22Rv1 (cell line): ENCODE measurements around the gene CTBP1.

Experiments
- H3K27ac ChIP-seq: fragments of 450-650 bp; 2 replicates; pipeline ENCODE4 v1.5.1; 2017
- CTCF ChIP-seq: fragments of 450-650 bp; IDR thresholded peaks from 2 replicates; pipeline ENCODE4 v1.5.1; 2017; ENCODE audit warnings: mild to moderate bottlenecking
- ZFX ChIP-seq: fragments of 450-650 bp; IDR thresholded peaks from 2 replicates; pipeline ENCODE4 v1.6.1; 2017; ENCODE audit warnings: antibody characterized with exemption, borderline replicate concordance

The CTBP1 gene

GRCh38 chr4:1213336-1213995 lies 35.5 kb downstream of the CTBP1 start:
- no peak overlapping the region for H3K27ac ChIP-seq
- TF ChIP-seq CTCF (no peak), ZFX (no peak)

- TF ChIP-seq CTCF (no peak), ZFX (no peak)
- H3K27ac ChIP-seq = no peak overlapping the region
Observed at GRCh38 chr4:1212546-1213335, 36.2 kb downstream of the CTBP1 start.

- TF ChIP-seq CTCF = no peak
- no peak overlapping the region for H3K27ac ChIP-seq
Observed at GRCh38 chr4:1211891-1212545, 36.9 kb downstream of the CTBP1 start.

GRCh38 chr4:1211371-1211770 lies 37.6 kb downstream of the CTBP1 start:
- no peak for TF ChIP-seq ZFX
- no peak for TF ChIP-seq CTCF
- no peak overlapping the region for H3K27ac ChIP-seq

- H3K27ac ChIP-seq = no peak overlapping the region
Observed at GRCh38 chr4:1210971-1211370, 38.0 kb downstream of the CTBP1 start.

GRCh38 chr4:1210241-1210841 lies 38.6 kb downstream of the CTBP1 start:
- no peak overlapping the region for H3K27ac ChIP-seq
- TF ChIP-seq ZFX = no peak
- TF ChIP-seq CTCF = no peak

More at GRCh38 chr4:1210971-1211370, 38.0 kb downstream of the CTBP1 start:
- no peak for TF ChIP-seq ZFX
- TF ChIP-seq CTCF = no peak
